Trophoblast cell (in vitro differentiated cells and primary cell): ENCODE measurements around the gene KDM4C.
"Not testable (repeated sequence)": the region's sequence is repeated elsewhere in the genome, so short reads cannot be mapped to it uniquely, and the experiment has no call there.

Experiments used
- DNase-seq, 2 donors: peaks; one replicate each; pipeline ENCODE4 v3.0.0-alpha.2; 2016
- H2AFZ ChIP-seq: 2 replicates; pipeline ENCODE4 v1.6.1; 2013; ENCODE audit warnings: low read length, moderate library complexity, mild to moderate bottlenecking; ENCODE audit not compliant: insufficient read depth, poor library complexity
- H2AK5ac ChIP-seq: 2 replicates; pipeline ENCODE4 v1.6.1; 2013; ENCODE audit warnings: mild to moderate bottlenecking, low read length
- H2BK120ac ChIP-seq: 2 replicates; pipeline ENCODE4 v1.6.1; 2013; ENCODE audit warnings: low read length, mild to moderate bottlenecking, moderate library complexity; ENCODE audit not compliant: insufficient read depth, poor library complexity
- H2BK12ac ChIP-seq: 2 replicates; pipeline ENCODE4 v1.6.1; 2013; ENCODE audit warnings: mild to moderate bottlenecking, low read length, moderate library complexity
- H2BK5ac ChIP-seq: 2 replicates; pipeline ENCODE4 v1.6.1; 2013; ENCODE audit warnings: low read length, low read depth, moderate library complexity, mild to moderate bottlenecking; ENCODE audit not compliant: poor library complexity
- H3K14ac ChIP-seq: 2 replicates; pipeline ENCODE4 v1.6.1; 2013; ENCODE audit warnings: mild to moderate bottlenecking, low read length
- H3K18ac ChIP-seq: 2 replicates; pipeline ENCODE4 v1.6.1; 2013; ENCODE audit warnings: mild to moderate bottlenecking, low read length
- H3K23ac ChIP-seq: 2 replicates; pipeline ENCODE4 v1.6.1; 2013; ENCODE audit warnings: low read length
- H3K27ac ChIP-seq: 2 replicates; pipeline ENCODE4 v1.5.1; 2013; ENCODE audit warnings: low read depth, mild to moderate bottlenecking, inconsistent platforms, low read length, moderate library complexity
- H3K27me3 ChIP-seq: 2 replicates; pipeline ENCODE4 v1.6.1; 2013; ENCODE audit warnings: inconsistent platforms, mild to moderate bottlenecking, low read length, moderate library complexity; ENCODE audit not compliant: insufficient read depth
- H3K36me3 ChIP-seq, 2 experiments: 1 replicate in 1 of 2; 2 replicates in 1 of 2; pipeline ENCODE4 v1.6.1; 2013; ENCODE audit warnings: low read length in 2 of 2, mild to moderate bottlenecking in 2 of 2, moderate library complexity in 1 of 2; ENCODE audit not compliant: insufficient read depth in 2 of 2, control insufficient read depth in 1 of 2
- H3K4ac ChIP-seq: 2 replicates; pipeline ENCODE4 v1.6.1; 2013; ENCODE audit warnings: low read depth, mild to moderate bottlenecking, low read length, moderate library complexity
- H3K4me1 ChIP-seq, 2 experiments: 1 replicate in 1 of 2; 2 replicates in 1 of 2; pipeline ENCODE4 v1.6.1; 2013; ENCODE audit warnings: low read length in 2 of 2, mild to moderate bottlenecking in 2 of 2, moderate library complexity in 1 of 2; ENCODE audit not compliant: insufficient read depth in 2 of 2, control insufficient read depth in 1 of 2
- H3K4me2 ChIP-seq: 2 replicates; pipeline ENCODE4 v1.6.1; 2013; ENCODE audit warnings: inconsistent platforms, mild to moderate bottlenecking, low read length, moderate library complexity
- H3K4me3 ChIP-seq: 2 replicates; pipeline ENCODE4 v1.5.1; 2013; ENCODE audit warnings: mild to moderate bottlenecking, low read depth, low read length, inconsistent platforms
- H3K79me1 ChIP-seq: one replicate; pipeline ENCODE4 v1.6.1; 2013; ENCODE audit warnings: low read length
- H3K79me2 ChIP-seq: 2 replicates; pipeline ENCODE4 v1.6.1; 2013; ENCODE audit warnings: low read length, mild to moderate bottlenecking; ENCODE audit not compliant: control insufficient read depth, insufficient read depth, poor library complexity
- H3K9ac ChIP-seq: 2 replicates; pipeline ENCODE4 v1.6.1; 2013; ENCODE audit warnings: mild to moderate bottlenecking, low read length
- H3K9me3 ChIP-seq: 2 replicates; pipeline ENCODE4 v1.6.1; 2013; ENCODE audit warnings: low read depth, mild to moderate bottlenecking, control low read depth, inconsistent platforms, low read length; ENCODE audit not compliant: insufficient read depth
- H4K12ac ChIP-seq: 2 replicates; pipeline ENCODE4 v1.6.1; 2013; ENCODE audit warnings: low read depth, mild to moderate bottlenecking, low read length, moderate library complexity
- H4K8ac ChIP-seq: 2 replicates; pipeline ENCODE4 v1.6.1; 2013; ENCODE audit warnings: low read depth, mild to moderate bottlenecking, low read length, moderate library complexity
- H4K91ac ChIP-seq: one replicate; pipeline ENCODE4 v1.6.1; 2013; ENCODE audit warnings: low read depth, mild to moderate bottlenecking, low read length, moderate library complexity
- WGBS: extraction: QIAGEN DNeasy Blood & Tissue Kit; methylation state at CpG from one replicate; pipeline ENCODE4 v1.1.7; 2013; ENCODE audit warnings: missing lambda C conversion rate; ENCODE audit not compliant: insufficient read length, insufficient coverage; ENCODE audit errors: extremely low coverage; 5-methylcytosine and 5-hydroxymethylcytosine counted together

The KDM4C gene

GRCh38 chr9:6739218-6739617 lies 18.6 kb upstream of the KDM4C start:
- DNase-seq = peak in 1 of 2 donors; percentile 30
- H2AFZ ChIP-seq = no peak overlapping the region
- H3K9me3 ChIP-seq = no peaks in the 10 kb centered on the region
- no peak overlapping the region for H2BK12ac ChIP-seq
- no peak overlapping the region for H2AK5ac ChIP-seq
- H4K12ac ChIP-seq = no peak overlapping the region
- H3K36me3 ChIP-seq = no peaks in the 10 kb centered on the region
- no peak overlapping the region for H2BK5ac ChIP-seq
- no peak overlapping the region for H3K23ac ChIP-seq
- H3K79me1 ChIP-seq = no peaks in the 10 kb centered on the region
- no peak overlapping the region for H4K8ac ChIP-seq
- H3K4ac ChIP-seq = no peak overlapping the region
- H4K91ac ChIP-seq = no peak overlapping the region
- no peaks in the 10 kb centered on the region for H3K27me3 ChIP-seq
- H3K27ac ChIP-seq = no peak overlapping the region
- WGBS = no CpG with 5 or more reads among the region's 1 CpG
- H3K4me2 ChIP-seq = no peak overlapping the region
- no peak overlapping the region for H3K9ac ChIP-seq
- H2BK120ac ChIP-seq = no peak overlapping the region
- H3K18ac ChIP-seq = no peak overlapping the region
- H3K4me1 ChIP-seq = no peaks in the 10 kb centered on the region
- H3K14ac ChIP-seq = no peak overlapping the region
- H3K79me2 ChIP-seq = no peaks in the 10 kb centered on the region
- H3K4me3 ChIP-seq = no peak overlapping the region

GRCh38 chr9:6748861-6749260 lies 8.9 kb upstream of the KDM4C start:
- not testable (repeated sequence) for H3K79me2 ChIP-seq, H3K27ac ChIP-seq, H3K9ac ChIP-seq, H3K4me2 ChIP-seq, H2BK120ac ChIP-seq, H3K4me1 ChIP-seq, H3K36me3 ChIP-seq, H3K27me3 ChIP-seq, H3K4me3 ChIP-seq, H4K91ac ChIP-seq, H3K79me1 ChIP-seq, H2BK12ac ChIP-seq, H2BK5ac ChIP-seq, H3K14ac ChIP-seq, H2AFZ ChIP-seq, H4K8ac ChIP-seq, H4K12ac ChIP-seq, DNase-seq, H3K4ac ChIP-seq, H3K9me3 ChIP-seq, H3K18ac ChIP-seq, H2AK5ac ChIP-seq, H3K23ac ChIP-seq
- no CpG with 5 or more reads among the region's 9 CpGs for WGBS

- H2AK5ac ChIP-seq, H2BK12ac ChIP-seq, H3K4me3 ChIP-seq, H3K4ac ChIP-seq, H3K4me2 ChIP-seq, H2AFZ ChIP-seq, H3K18ac ChIP-seq, H3K27me3 ChIP-seq, H3K27ac ChIP-seq, H3K9me3 ChIP-seq, H3K9ac ChIP-seq, H2BK120ac ChIP-seq, H3K36me3 ChIP-seq, H3K14ac ChIP-seq, H4K8ac ChIP-seq, H3K79me2 ChIP-seq, H3K4me1 ChIP-seq, H2BK5ac ChIP-seq, H4K91ac ChIP-seq, H3K23ac ChIP-seq, DNase-seq, H4K12ac ChIP-seq: not testable (repeated sequence)
- H3K79me1 ChIP-seq = peaks cover 11% of the 10 kb centered on the region
- WGBS = no CpG with 5 or more reads among the region's 10 CpGs
Measured at GRCh38 chr9:6754861-6755260, 2.9 kb upstream of the KDM4C start.

- Histone ChIP-seq H4K12ac (peak overlapping the region; percentile 88), H2AFZ (peak overlapping the region; percentile 88), H2BK5ac (peak overlapping the region; percentile 45), H3K4me3 (peak overlapping the region; percentile 92), H4K91ac (peak overlapping the region; percentile 69), H3K14ac (peak overlapping the region; percentile 49), H2BK120ac (peak overlapping the region; percentile 75), H3K4me2 (peak overlapping the region; percentile 90), H3K36me3 (no peaks in the 10 kb centered on the region), H3K9ac (peak overlapping the region; percentile 38), H3K27ac (peak overlapping the region; percentile 72), H3K4ac (no peak overlapping the region), H3K79me2 (peaks cover 3% of the 10 kb centered on the region), H3K9me3 (peaks cover 1% of the 10 kb centered on the region), H4K8ac (peak overlapping the region; percentile 95), H2AK5ac (no peak overlapping the region), H3K23ac (no peak overlapping the region), H3K4me1 (no peaks in the 10 kb centered on the region), H3K27me3 (no peaks in the 10 kb centered on the region), H3K18ac (peak overlapping the region; percentile 81), H2BK12ac (no peak overlapping the region), H3K79me1 (peaks cover 11% of the 10 kb centered on the region)
- peak; percentile 80 to 82 for DNase-seq
- no CpG with 5 or more reads among the region's 14 CpGs for WGBS
Measured at GRCh38 chr9:6757132-6757455, 679 bp upstream of the KDM4C start.
